GM18520 (cell line): Measurements from ENCODE around the gene KRTAP4-4.
"Not testable (repeated sequence)": the region's sequence is repeated elsewhere in the genome, so short reads cannot be mapped to it uniquely, and the experiment has no call there.

Source experiments
- ATAC-seq: cut with Tn5 transposase; IDR thresholded peaks from one replicate; pipeline ENCODE4 v1.9.1; 2021; ENCODE audit not compliant: unreplicated experiment

KRTAP4-4 gene

DNA sequence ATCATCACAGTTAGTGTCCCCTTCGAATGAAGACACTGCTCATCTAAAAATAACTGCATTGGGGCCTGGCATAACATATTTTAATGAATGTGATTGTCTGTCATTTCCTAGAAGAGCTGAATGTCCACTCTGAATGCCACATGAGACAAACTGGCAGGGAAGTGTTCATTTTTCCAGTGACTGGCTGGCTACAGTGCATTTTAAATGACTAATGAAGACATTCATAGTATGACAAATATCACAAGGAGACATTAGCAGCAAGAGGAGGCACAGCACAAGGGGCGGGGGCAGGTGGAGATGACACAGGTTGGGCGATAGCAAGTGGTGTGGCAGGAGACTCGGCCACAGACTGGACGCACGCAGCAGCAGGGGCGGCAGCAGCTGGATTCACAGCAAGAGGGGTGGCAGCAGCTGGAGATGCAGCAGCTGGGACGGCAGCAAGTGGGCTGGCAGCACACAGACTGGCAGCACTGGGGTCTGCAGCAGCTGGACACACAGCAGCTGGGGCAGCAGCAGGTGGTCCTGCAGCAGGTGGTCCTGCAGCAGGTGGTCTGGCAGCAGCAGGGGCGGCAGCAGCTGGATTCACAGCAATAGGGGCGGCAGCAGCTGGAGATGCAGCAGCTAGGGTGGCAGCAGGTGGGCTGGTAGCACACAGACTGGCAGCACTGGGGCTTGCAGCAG lies 11.4 kb downstream of the KRTAP4-4 start:
- ATAC-seq = not testable (repeated sequence)

GRCh38 chr17:41147531-41148204 lies 12.9 kb downstream of the KRTAP4-4 start:
- ATAC-seq = no peak

DNA sequence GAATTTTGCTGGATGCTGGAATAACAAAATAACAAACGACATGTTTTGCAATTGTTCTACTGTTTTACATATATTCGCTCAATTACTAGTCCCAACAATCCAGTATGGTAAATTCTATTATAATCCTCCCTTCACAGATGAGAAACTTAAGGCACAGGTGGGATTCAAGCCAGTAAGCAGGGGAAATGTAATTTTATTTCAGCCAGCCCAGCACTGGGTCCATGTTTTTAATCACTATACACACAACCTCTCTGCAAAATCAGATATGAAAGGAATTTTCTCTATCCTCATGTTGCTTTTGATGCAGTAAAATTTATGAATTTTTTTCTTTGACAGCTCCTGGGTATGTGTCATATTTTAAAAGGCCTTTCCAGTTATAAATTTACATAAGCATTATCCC lies 15.3 kb downstream of the KRTAP4-4 start:
- ATAC-seq = no peak

DNA sequence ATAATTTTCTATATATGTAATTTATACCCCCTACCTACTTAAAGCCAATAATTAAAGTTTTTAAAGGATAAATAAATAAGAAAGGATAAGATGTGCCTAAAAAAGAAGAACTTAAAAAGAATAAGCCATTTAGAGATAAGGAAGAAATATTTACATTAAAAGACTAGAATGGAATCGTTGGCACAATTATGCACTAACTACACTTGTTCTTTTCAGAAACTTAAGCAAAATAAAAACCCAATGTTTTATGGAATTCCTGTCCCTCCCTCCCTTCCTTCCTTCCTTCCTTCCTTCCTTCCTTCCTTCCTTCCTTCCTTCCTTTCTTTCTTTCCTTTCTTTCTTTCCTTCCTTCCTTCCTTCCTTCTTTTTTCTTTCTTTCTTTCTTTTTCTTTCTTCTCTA lies 15.7 kb downstream of the KRTAP4-4 start:
- ATAC-seq = no peak

DNA sequence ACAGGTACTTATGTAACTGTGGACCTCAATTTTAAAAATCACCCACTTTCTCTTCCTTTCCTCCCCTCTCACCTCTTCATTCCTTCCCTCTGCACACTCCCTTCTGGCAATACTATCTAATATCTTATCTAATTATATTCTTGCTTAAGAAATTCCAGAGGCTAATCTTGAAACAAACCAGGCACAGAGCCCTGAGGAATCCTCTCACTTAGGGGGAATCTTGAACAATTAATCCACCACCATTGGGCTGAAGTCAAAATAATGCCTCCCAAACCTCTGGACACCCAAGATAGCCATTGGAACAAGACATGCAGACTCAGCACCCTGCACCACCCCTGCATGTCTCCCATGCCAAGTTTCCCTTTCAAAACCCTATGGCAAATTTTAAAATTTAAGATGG lies 19.2 kb downstream of the KRTAP4-4 start:
- ATAC-seq = no peak

DNA sequence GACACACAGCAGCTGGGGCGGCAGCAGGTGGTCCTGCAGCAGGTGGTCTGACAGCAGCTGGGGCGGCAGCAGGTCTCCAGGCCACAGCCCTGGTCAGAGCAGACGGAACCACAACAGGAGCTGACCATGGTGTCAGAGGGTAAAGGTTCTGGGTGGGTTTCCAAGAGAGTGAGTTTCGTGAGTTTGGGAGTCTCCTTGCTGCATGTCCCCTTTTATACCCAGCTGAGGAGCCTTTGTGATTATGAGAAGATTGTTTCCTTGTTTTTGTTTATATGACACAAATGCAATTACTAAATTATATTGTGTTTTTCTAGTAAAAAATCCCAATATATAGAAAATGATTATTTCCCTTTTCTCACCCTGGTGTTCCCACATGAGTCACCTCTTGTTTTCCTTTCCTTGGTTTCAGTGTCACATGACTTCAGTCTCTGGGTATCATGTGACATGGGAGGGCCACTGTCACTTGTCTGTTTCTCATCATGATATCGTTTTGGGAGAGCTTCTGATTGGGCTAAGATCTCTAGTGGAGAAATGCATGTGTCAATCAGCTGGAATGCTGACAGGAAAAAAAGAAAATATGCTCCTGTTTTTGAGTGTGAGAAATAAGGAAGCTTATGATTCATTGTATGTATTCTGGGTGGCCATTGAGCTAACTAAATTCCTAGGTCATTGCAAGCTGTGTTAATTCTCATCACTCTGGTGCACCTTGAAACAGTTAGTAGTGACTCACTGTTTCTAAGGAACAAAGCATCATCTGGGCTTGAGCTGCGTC lies 20.0 kb downstream of the KRTAP4-4 start, which contains the start of gene KRTAP4-6:
Gene KRTAP4-6 (minus strand): TSS at position 185 of the 772 bp plus-strand sequence. CDS start 57 bp downstream, at position 128.
- ATAC-seq = no peak

DNA sequence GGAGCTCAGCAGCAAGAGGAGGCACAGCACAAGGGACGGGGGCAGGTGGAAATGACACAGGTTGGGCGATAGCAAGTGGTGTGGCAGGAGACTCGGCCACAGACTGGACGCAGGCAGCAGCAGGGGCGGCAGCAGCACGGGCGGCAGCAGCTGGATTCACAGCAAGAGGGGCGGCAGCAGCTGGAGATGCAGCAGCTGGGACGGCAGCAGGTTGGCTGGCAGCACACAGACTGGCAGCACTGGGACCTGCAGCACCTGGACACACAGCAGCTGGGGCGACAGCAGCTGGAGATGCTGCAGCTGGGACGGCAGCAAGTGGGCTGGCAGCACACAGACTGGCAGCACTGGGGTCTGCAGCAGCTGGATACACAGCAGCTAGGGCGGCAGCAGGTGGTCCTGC lies 20.7 kb downstream of the KRTAP4-4 start:
- ATAC-seq = not testable (repeated sequence)

DNA sequence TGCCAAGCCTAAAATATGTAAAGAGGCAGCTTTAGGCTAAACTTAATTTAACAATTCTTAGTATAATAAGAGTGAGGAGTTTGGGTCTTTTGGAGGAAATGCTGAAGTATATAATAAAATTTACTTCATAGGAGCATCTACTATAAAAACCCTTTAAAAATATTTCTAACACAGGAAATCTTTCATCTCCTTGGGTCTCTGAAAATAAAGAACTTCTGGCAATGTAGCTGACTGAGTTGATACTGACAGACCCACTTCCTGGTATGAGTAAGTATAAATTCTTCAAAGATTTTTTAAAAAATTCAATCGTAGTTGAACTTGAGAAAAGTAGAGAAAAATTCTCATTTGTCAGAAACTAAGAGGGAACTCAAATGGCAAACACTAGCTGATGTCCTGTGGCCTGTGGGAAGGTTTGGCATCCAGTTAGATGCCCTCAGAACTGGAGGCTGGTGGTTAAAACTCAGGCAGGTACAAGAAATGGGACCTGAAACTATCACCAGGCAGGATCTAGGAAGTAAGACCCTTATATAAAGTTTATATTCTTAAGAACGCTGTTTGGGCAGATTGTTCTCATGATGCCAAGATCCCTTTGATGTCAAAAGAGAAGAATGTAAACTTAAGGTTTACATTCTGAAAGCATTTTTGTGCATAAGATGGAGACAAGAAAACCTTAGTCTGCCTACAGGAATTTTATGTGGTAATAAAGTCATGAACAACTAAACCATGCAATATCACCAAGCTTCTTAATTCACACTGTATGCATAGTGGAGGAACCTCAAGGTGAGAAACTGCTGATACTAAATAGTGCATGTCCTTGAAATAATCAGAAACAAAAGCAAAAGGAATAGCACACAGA lies 26.4 kb downstream of the KRTAP4-4 start:
- no peak for ATAC-seq

DNA sequence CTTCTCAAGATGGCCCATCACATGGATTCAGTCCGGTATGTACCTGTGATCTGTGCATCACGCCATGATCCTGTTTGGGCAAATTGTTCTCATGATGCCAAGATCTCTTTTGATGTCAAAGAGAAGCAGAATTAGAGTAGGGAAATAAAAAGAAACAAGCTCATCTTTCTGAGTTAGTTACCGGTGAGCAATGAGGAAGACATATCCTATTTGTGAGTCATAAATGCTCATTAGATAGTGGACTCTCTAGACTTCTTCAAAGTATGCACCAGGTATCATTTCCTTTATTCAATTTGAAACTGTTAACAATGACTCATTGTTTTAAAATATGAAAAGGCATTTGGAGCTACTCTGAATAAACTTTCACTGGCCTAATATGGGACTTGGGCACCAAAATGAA lies 28.6 kb downstream of the KRTAP4-4 start:
- ATAC-seq = no peak

GRCh38 chr17:41127371-41127770 lies 33.2 kb downstream of the KRTAP4-4 start:
- no peak for ATAC-seq

GRCh38 chr17:41126412-41126811 lies 34.1 kb downstream of the KRTAP4-4 start:
- ATAC-seq = no peak

DNA sequence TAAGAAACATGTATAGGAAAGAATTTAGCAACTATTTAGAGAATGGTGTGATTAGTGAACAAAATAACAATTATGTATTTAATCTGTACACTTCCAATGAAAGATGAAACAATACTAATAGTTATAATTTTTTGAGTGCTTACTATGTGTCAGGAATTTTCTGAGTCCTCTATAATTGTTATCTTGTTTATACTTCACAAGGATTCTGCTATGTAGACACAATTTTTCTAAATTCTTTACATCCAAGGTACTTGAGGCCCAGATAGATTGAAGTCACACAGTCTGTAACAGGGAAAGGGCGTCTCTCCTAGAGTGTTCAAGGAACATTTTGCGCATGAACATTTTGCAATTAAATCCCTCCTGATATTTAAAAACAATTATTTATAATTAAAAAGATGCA lies 35.5 kb downstream of the KRTAP4-4 start:
- no peak for ATAC-seq

DNA sequence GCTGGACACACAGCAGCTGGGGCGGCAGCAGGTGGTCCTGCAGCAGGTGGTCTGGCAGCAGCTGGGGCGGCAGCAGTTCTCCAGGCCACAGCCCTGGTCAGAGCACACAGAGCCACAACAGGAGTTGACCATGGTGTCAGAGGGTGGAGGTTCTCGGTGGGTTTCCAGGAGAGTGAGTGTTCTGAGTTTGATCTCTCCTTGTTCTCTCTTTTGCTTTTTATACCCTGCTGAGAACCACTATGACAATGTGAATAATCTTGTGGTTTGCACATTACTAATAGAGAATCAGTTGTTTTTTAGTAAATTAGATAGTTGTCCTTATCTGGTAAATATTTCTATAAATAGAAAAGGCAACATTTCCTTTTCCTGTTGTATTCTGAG lies 36.6 kb downstream of the KRTAP4-4 start, which contains the start of gene KRTAP4-12:
Gene KRTAP4-12 (minus strand): TSS at position 192 of the 381 bp plus-strand sequence. CDS start 60 bp downstream, at position 132.
- ATAC-seq = not testable (repeated sequence)

DNA sequence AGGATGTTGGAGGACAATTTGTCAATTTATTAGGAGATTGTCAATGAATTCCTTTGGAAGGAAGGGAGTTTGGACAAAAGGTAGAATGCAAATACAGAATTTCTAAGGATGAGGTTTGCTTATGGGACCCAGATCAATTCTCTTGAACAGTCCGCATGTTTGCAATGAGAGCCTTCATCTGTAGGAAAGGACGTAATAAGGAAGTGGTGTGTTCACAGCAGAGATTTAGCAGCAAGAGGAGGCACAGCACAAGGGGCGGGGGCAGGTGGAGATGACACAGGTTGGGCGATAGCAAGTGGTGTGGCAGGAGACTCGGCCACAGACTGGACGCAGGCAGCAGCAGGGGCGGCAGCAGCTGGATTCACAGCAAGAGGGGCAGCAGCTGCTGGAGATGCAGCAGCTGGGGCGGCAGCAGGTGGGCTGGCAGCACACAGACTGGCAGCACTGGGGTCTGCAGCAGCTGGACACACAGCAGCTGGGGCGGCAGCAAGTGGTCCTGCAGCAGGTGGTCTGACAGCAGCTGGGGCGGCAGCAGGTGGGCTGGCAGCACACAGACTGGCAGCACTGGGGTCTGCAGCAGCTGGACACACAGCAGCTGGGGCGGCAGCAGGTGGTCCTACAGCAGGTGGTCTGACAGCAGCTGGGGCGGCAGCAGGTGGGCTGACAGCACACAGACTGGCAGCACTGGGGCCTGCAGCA lies 37.1 kb downstream of the KRTAP4-4 start:
- ATAC-seq = not testable (repeated sequence)

DNA sequence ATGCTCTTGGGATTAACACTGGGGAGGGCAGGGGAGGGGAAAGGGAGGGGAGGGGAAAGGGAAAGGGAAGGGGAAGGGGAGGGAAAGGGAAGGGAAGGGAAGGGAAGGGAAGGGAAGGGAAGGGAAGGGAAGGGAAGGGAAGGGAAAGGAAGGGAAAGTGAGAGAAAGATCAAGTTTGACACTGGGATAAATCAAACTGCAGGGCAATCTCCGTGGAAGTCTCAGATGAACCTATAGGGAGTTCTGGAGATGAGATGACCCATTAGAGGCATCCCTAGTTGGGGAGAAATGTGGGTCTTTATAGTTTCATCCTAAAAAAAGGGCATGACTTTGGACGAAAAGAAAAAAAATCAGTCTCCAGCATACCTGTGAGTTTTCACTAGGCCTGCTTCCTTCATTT lies 38.8 kb downstream of the KRTAP4-4 start:
- no peak for ATAC-seq

DNA sequence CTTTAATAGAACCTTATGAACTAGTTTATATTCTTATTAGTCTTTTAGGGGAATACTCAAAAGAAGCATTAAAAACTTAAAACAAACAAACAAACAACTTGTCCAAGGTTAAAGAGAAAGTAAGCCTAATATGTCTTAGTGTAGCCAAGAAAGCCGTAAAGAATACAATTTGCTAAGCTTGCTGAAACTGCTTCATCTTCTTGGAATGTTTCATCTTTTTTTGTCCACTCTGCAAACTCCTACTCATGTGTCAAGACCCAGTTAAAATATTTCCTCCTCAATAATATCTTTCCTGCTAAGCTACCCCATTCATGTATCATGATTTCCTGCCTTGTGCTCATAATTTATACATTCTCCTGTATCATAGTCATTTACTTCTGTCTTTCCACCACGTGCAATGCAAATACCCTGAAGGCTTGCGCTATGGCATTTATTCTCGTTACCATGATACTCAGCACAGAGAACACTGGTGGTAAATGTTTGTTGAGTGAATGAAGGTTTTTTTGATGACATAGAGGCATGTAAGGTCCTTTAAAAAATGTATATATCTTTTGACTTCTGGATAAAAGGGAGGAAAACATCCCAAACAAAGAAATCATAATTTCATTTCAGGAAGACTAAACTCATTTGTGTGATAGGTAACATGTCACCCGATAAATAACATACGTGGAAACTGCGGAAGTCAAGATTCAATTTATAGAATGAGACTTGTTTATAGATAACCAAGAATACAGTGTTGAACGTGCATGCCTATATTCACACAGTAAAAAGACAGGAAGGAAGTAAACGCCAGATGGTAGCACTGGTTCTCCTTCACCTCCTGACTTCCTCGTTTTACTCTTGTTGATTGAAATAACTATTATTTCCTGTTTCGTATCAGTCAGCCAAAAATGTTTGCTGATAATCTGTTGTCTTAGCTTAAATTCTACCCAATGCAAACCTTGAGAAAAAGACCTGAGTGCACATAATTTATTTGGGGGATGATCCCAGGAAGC lies 40.6 kb downstream of the KRTAP4-4 start:
- not testable (repeated sequence) for ATAC-seq

- ATAC-seq = no peak
Measured at GRCh38 chr17:41118721-41119120, 41.8 kb downstream of the KRTAP4-4 start.

- ATAC-seq = not testable (repeated sequence)
Measured at GRCh38 chr17:41117846-41118386, 42.6 kb downstream of the KRTAP4-4 start, which contains the start of gene KRTAP4-11. Gene KRTAP4-11 (minus strand): TSS chr17:41118373. CDS start chr17:41118315, 58 bp downstream.
